Left ventricle myocardium inferior (tissue), 1 donor: ENCODE results near the gene HES7. TPM values are rescaled to one million over a fixed set of nuclear protein-coding genes. Genes with fewer than 3 reads are reported as not detected.
A peak's percentile ranks its signal among the peaks of the same experiment; 100 is the strongest.

Experiments
- DNase-seq: peaks from one replicate; pipeline ENCODE4 v3.0.0-alpha.2; 2020
- H3K27ac ChIP-seq: fragments of 200-600 bp; replicated peaks from 2 replicates; pipeline ENCODE4 v1.8.0; 2021
- H3K27me3 ChIP-seq: fragments of 200-600 bp; 2 replicates; pipeline ENCODE4 v1.8.0; 2021; ENCODE audit warnings: low read depth
- H3K36me3 ChIP-seq: fragments of 200-600 bp; 2 replicates; pipeline ENCODE4 v1.8.0; 2021
- H3K4me1 ChIP-seq: fragments of 200-600 bp; 2 replicates; pipeline ENCODE4 v1.8.0; 2021
- H3K4me3 ChIP-seq: fragments of 200-600 bp; 2 replicates; pipeline ENCODE4 v1.8.0; 2021; ENCODE audit warnings: mild to moderate bottlenecking, moderate library complexity
- H3K9me3 ChIP-seq: fragments of 200-600 bp; replicated peaks from 2 replicates; pipeline ENCODE4 v1.8.0; 2021
- CTCF ChIP-seq: fragments of 200-600 bp; IDR thresholded peaks from 2 replicates; pipeline ENCODE4 v1.8.0; 2021; ENCODE audit warnings: antibody characterized with exemption, mild to moderate bottlenecking, borderline replicate concordance
- intact Hi-C: fragments of 100-400 bp; cut with micrococcal nuclease; formaldehyde crosslinking; loops from one replicate; pipeline ENCODE4 v1.11.0; 2022
- total RNA-seq: library from RNA; stranded (reverse); fragmentation: NEBNext Ultra II Directional; extraction: Animal tissue kit (Norgen Biotek cat#: 25700); gene quantifications from one replicate; pipeline ENCODE4 v1.2.1, GENCODE V29; 2021
- donor health status: DM: no; HTN: yes; CAD: no; lungs with severe emphysema.

The HES7 gene
- total RNA-seq, 1 donor from 2014 or later: not detected

- Histone ChIP-seq H3K9me3 (no peaks in the 10 kb centered on the region), H3K27ac (peak overlapping the region; percentile 52), H3K36me3 (peaks cover 90% of the 10 kb centered on the region), H3K4me3 (no peak overlapping the region), H3K27me3 (no peaks in the 10 kb centered on the region), H3K4me1 (peaks cover 91% of the 10 kb centered on the region)
- no peak for DNase-seq
- no peak for TF ChIP-seq CTCF
- intact Hi-C loops: no loop called here
Observed at GRCh38 chr17:8142887-8143580, 19.1 kb upstream of the HES7 start.

GRCh38 chr17:8142158-8142886 is 18.4 kb upstream of the HES7 start:
- no peaks in the 10 kb centered on the region for H3K27me3 ChIP-seq
- DNase-seq: no peak
- intact Hi-C loops: no loop called here
- H3K9me3 ChIP-seq: no peaks in the 10 kb centered on the region
- peaks cover 82% of the 10 kb centered on the region for H3K36me3 ChIP-seq
- no peak overlapping the region for H3K4me3 ChIP-seq
- no peak for TF ChIP-seq CTCF
- peak overlapping the region; percentile 89 for H3K27ac ChIP-seq
- H3K4me1 ChIP-seq: peaks cover 89% of the 10 kb centered on the region

- Histone ChIP-seq H3K4me1 (peaks cover 83% of the 10 kb centered on the region), H3K27ac (peak overlapping the region; percentile 89)
Observed at GRCh38 chr17:8141741-8142140, 17.8 kb upstream of the HES7 start.

GRCh38 chr17:8141045-8141444 is 17.1 kb upstream of the HES7 start:
- Histone ChIP-seq H3K27me3 (no peaks in the 10 kb centered on the region), H3K4me1 (peaks cover 76% of the 10 kb centered on the region), H3K27ac (peak overlapping the region; percentile 89), H3K36me3 (peaks cover 70% of the 10 kb centered on the region), H3K9me3 (no peaks in the 10 kb centered on the region), H3K4me3 (no peak overlapping the region)
- intact Hi-C loops: no loop called here
- no peak for TF ChIP-seq CTCF
- no peak for DNase-seq

More at GRCh38 chr17:8141741-8142140, 17.8 kb upstream of the HES7 start:
- no peak for TF ChIP-seq CTCF
- Histone ChIP-seq H3K9me3 (no peaks in the 10 kb centered on the region), H3K27me3 (no peaks in the 10 kb centered on the region), H3K36me3 (peaks cover 77% of the 10 kb centered on the region), H3K4me3 (no peak overlapping the region)
- intact Hi-C loops: no loop called here
- DNase-seq: no peak

GRCh38 chr17:8140065-8141029 is 16.4 kb upstream of the HES7 start:
- peaks cover 70% of the 10 kb centered on the region for H3K4me1 ChIP-seq
- H3K27me3 ChIP-seq: no peaks in the 10 kb centered on the region
- peak overlapping the region; percentile 89 for H3K27ac ChIP-seq
- H3K9me3 ChIP-seq: no peaks in the 10 kb centered on the region
- no peak for TF ChIP-seq CTCF
- H3K4me3 ChIP-seq: no peak overlapping the region
- DNase-seq: no peak
- peaks cover 63% of the 10 kb centered on the region for H3K36me3 ChIP-seq
- intact Hi-C loops: no loop called here
